ENCODE measurements around the gene C1orf74. TPM values are rescaled to one million over a fixed set of nuclear protein-coding genes. Genes with fewer than 3 reads are reported as not detected.

The C1orf74 gene
- total RNA-seq, 6 experiments from 2014 or later = 1.8 to 2.7 (median 2.4) TPM

- Mint-ChIP-seq H3K36me3 (ENCODE audit: low read depth) (no peaks in the 10 kb centered on the region), H3K4me3 (no peak overlapping the region), H3K9me3 (no peaks in the 10 kb centered on the region), H3K4me1 (ENCODE audit: low read depth) (peaks cover 19% of the 10 kb centered on the region), H3K27ac (no peak overlapping the region), H3K27me3 (ENCODE audit: insufficient read depth) (peaks cover 1% of the 10 kb centered on the region; the same call in 1 of the 2 replicates)
- DNase-seq = no peak
- TF ChIP-seq CTCF (IDR thresholded peaks at IDR 0.05) = no peak
These were observed 35.2 kb downstream of the C1orf74 start for GRCh38 chr1:209749205-209749604.

- no peaks in the 10 kb centered on the region for H3K9me3 Mint-ChIP-seq
These were observed 35.7 kb downstream of the C1orf74 start for GRCh38 chr1:209748620-209749019.

GRCh38 chr1:209747580-209748262 is 36.6 kb downstream of the C1orf74 start:
- H3K9me3 Mint-ChIP-seq = no peaks in the 10 kb centered on the region
- H3K27me3 Mint-ChIP-seq (ENCODE audit: insufficient read depth) = peaks cover 1% of the 10 kb centered on the region
- no peak overlapping the region for H3K27ac Mint-ChIP-seq
- peak; percentile 91 for DNase-seq
- no peaks in the 10 kb centered on the region for H3K36me3 Mint-ChIP-seq (ENCODE audit: low read depth)
- peak; percentile 98 for TF ChIP-seq CTCF (IDR thresholded peaks at IDR 0.05)
- peaks cover 31% of the 10 kb centered on the region for H3K4me1 Mint-ChIP-seq (ENCODE audit: low read depth)
- H3K4me3 Mint-ChIP-seq = peak overlapping the region; percentile 74

More at GRCh38 chr1:209748620-209749019, 35.7 kb downstream of the C1orf74 start:
- Mint-ChIP-seq H3K4me3 (no peak overlapping the region; the same call in 1 of the 2 replicates), H3K27ac (no peak overlapping the region), H3K4me1 (ENCODE audit: low read depth) (peaks cover 22% of the 10 kb centered on the region), H3K36me3 (ENCODE audit: low read depth) (no peaks in the 10 kb centered on the region), H3K27me3 (ENCODE audit: insufficient read depth) (peaks cover 1% of the 10 kb centered on the region)
- DNase-seq = no peak
- no peak for TF ChIP-seq CTCF (IDR thresholded peaks at IDR 0.05)

- no peak overlapping the region for H3K27ac Mint-ChIP-seq
- H3K36me3 Mint-ChIP-seq (ENCODE audit: low read depth) = no peaks in the 10 kb centered on the region
- H3K27me3 Mint-ChIP-seq (ENCODE audit: insufficient read depth) = peaks cover 1% of the 10 kb centered on the region
- no peaks in the 10 kb centered on the region for H3K9me3 Mint-ChIP-seq
- DNase-seq = no peak
- TF ChIP-seq CTCF (IDR thresholded peaks at IDR 0.05) = no peak
- H3K4me3 Mint-ChIP-seq = no peak overlapping the region
- H3K4me1 Mint-ChIP-seq (ENCODE audit: low read depth) = peaks cover 42% of the 10 kb centered on the region
These were observed 37.8 kb downstream of the C1orf74 start for GRCh38 chr1:209746451-209747165.

GRCh38 chr1:209743145-209743482 is 41.2 kb downstream of the C1orf74 start:
- Mint-ChIP-seq H3K36me3 (ENCODE audit: low read depth) (no peaks in the 10 kb centered on the region), H3K4me3 (no peak overlapping the region; the same call in 1 of the 2 replicates), H3K27ac (peak overlapping the region; percentile 39), H3K9me3 (no peaks in the 10 kb centered on the region), H3K27me3 (ENCODE audit: insufficient read depth) (peaks cover 23% of the 10 kb centered on the region), H3K4me1 (ENCODE audit: low read depth) (peaks cover 38% of the 10 kb centered on the region)
- TF ChIP-seq CTCF (IDR thresholded peaks at IDR 0.05) = no peak
- DNase-seq = peak; percentile 45

Measured in HFFc6 (cell line).